ENCODE measurements around the gene GRID2.

DNA sequence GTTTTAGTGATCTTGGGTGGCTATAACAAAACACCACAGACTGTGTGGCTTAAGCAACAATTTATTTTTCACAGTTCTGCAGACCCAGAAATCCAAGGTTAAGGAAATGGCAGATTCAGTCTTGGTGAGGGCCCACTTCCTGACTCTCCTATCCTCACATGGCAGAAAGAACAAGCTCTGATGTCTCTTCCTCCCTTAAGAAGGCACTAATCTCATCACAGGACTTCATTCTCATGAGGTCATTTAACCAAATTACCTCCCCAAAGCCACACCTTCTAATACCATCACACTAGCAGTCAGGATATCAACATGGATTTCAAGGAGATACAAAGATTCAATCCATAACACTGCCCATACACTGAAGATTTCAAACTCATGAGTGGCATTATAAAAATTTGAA is 350.3 kb downstream of the GRID2 start:
- TF ChIP-seq, protein P1, sequence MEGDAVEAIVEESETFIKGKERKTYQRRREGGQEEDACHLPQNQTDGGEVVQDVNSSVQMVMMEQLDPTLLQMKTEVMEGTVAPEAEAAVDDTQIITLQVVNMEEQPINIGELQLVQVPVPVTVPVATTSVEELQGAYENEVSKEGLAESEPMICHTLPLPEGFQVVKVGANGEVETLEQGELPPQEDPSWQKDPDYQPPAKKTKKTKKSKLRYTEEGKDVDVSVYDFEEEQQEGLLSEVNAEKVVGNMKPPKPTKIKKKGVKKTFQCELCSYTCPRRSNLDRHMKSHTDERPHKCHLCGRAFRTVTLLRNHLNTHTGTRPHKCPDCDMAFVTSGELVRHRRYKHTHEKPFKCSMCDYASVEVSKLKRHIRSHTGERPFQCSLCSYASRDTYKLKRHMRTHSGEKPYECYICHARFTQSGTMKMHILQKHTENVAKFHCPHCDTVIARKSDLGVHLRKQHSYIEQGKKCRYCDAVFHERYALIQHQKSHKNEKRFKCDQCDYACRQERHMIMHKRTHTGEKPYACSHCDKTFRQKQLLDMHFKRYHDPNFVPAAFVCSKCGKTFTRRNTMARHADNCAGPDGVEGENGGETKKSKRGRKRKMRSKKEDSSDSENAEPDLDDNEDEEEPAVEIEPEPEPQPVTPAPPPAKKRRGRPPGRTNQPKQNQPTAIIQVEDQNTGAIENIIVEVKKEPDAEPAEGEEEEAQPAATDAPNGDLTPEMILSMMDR (IDR thresholded peaks at IDR 0.05) = no peak
- no peak for TF ChIP-seq POLR2A (IDR thresholded peaks at IDR 0.05)

All from stomach (tissue), 4 donors.